Kidney epithelial cell (primary cell): Measurements from ENCODE around the gene MAP4K4. TPM values are rescaled to one million over a fixed set of nuclear protein-coding genes. Genes with fewer than 3 reads are reported as not detected.

Experiments used
- DNase-seq: peaks from one replicate; pipeline ENCODE4 v3.0.0-alpha.2; 2010; ENCODE audit warnings: low read depth
- H3K27me3 ChIP-seq: 2 replicates; pipeline ENCODE4 v1.6.0; 2011; ENCODE audit warnings: low read length; ENCODE audit not compliant: control insufficient read depth, insufficient read depth
- H3K36me3 ChIP-seq: 2 replicates; pipeline ENCODE4 v1.5.1; 2011; ENCODE audit warnings: low read length; ENCODE audit not compliant: control insufficient read depth, insufficient read depth
- H3K4me3 ChIP-seq: 2 replicates; pipeline ENCODE4 v1.5.1; 2011; ENCODE audit warnings: low read depth, mild to moderate bottlenecking, control low read depth, low read length
- total RNA-seq: library from RNA; depleted of rRNA; stranded (reverse); fragments of >200 nt; gene quantifications from 2 replicates; pipeline ENCODE4 v1.2.3, GENCODE V29; 2015
- TF ChIP-seq, protein P1 (sequence below): IDR thresholded peaks from 2 replicates; pipeline ENCODE4 v1.5.1; 2011; ENCODE audit warnings: mild to moderate bottlenecking, moderate library complexity, low read length, control low read depth, inconsistent platforms; ENCODE audit not compliant: insufficient read depth, poor library complexity, severe bottlenecking

MAP4K4 gene
- total RNA-seq, 1 donor from 2014 or later = 134 TPM

DNA sequence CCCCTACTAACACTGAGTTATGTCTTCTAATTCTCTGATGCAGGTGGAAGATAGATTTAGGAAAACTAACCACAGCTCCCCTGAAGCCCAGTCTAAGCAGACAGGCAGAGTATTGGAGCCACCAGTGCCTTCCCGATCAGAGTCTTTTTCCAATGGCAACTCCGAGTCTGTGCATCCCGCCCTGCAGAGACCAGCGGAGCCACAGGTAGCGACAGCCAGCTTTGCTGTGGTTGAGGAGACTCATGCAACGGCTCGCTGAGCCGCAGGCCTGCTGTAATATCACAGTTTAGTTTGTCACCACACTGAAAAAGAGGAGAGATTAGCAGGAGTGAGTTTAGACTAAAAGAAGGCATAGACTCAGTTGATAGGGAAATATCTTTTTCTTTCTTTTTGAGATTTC is 163.3 kb downstream of the MAP4K4 start:
- TF ChIP-seq, protein P1, sequence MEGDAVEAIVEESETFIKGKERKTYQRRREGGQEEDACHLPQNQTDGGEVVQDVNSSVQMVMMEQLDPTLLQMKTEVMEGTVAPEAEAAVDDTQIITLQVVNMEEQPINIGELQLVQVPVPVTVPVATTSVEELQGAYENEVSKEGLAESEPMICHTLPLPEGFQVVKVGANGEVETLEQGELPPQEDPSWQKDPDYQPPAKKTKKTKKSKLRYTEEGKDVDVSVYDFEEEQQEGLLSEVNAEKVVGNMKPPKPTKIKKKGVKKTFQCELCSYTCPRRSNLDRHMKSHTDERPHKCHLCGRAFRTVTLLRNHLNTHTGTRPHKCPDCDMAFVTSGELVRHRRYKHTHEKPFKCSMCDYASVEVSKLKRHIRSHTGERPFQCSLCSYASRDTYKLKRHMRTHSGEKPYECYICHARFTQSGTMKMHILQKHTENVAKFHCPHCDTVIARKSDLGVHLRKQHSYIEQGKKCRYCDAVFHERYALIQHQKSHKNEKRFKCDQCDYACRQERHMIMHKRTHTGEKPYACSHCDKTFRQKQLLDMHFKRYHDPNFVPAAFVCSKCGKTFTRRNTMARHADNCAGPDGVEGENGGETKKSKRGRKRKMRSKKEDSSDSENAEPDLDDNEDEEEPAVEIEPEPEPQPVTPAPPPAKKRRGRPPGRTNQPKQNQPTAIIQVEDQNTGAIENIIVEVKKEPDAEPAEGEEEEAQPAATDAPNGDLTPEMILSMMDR = no peak
- no peak for DNase-seq
- Histone ChIP-seq H3K4me3 (no peak overlapping the region), H3K36me3 (peaks cover 1% of the 10 kb centered on the region), H3K27me3 (no peaks in the 10 kb centered on the region)

GRCh38 chr2:101861382-101861781 is 163.9 kb downstream of the MAP4K4 start:
- Histone ChIP-seq H3K27me3 (no peaks in the 10 kb centered on the region), H3K36me3 (peaks cover 1% of the 10 kb centered on the region), H3K4me3 (no peak overlapping the region)
- no peak for DNase-seq
- TF ChIP-seq, protein P1 = no peak

- no peak overlapping the region for H3K4me3 ChIP-seq
- no peak for DNase-seq
- TF ChIP-seq, protein P1 = no peak
- H3K27me3 ChIP-seq = no peaks in the 10 kb centered on the region
- H3K36me3 ChIP-seq = peaks cover 5% of the 10 kb centered on the region
Measured at GRCh38 chr2:101863534-101863933, 166.0 kb downstream of the MAP4K4 start.

DNA sequence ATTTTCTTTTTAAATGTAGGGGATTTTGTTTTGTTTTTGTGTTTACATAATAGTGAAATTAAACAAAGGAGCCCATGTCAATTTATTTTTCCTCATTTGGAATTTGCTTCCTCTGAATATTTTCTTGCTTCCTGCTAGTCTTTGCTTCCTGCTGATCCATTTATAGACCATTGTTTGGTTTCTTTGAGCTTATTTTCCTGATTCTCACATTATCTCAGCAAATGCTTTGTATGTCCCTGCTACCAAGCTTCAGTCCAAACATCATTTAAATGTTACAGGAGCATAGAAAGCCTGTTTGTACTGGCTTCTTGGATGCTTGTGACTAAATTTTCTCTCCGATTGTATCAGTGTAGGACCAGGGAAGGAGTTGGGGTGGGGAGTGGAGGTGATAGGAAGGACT is 166.9 kb downstream of the MAP4K4 start:
- no peak overlapping the region for H3K4me3 ChIP-seq
- no peaks in the 10 kb centered on the region for H3K27me3 ChIP-seq
- TF ChIP-seq, protein P1 = no peak
- DNase-seq = no peak
- H3K36me3 ChIP-seq = peaks cover 5% of the 10 kb centered on the region

DNA sequence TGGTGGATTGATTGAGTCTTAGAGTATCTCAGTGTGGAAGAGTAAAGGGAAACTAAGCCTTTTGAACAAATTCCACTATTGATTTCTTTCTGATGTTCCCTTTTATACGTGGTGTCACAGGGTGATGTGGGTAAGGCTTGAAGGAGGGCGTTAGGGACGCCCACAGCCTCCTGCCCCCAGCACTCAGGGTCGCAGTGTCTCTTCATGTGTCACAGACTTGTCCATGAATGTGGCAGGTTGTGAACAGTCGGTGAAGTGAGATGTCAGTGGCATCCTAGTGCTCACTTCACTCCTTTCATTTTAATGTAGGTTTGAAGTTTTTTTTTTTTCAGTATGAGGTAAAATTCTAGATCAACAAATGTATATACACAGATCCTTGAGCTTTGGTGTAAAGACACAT is 171.0 kb downstream of the MAP4K4 start:
- Histone ChIP-seq H3K36me3 (peaks cover 10% of the 10 kb centered on the region), H3K4me3 (no peak overlapping the region), H3K27me3 (no peaks in the 10 kb centered on the region)
- no peak for DNase-seq
- TF ChIP-seq, protein P1 = no peak

DNA sequence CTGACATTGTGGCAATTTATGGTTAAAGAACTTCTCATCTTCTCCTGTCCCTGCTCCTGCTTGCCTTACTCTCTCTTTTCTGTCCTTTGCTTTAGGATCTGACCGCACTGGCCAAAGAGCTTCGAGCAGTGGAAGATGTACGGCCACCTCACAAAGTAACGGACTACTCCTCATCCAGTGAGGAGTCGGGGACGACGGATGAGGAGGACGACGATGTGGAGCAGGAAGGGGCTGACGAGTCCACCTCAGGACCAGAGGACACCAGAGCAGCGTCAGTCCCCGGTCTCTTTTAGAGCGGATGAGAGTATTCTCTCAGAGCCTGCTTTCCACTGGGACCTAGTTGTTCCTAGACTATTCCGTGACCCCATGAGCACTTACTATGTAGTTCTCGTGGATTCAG is 172.0 kb downstream of the MAP4K4 start:
- TF ChIP-seq, protein P1 = no peak
- Histone ChIP-seq H3K27me3 (no peaks in the 10 kb centered on the region), H3K36me3 (peaks cover 10% of the 10 kb centered on the region), H3K4me3 (no peak overlapping the region)
- no peak for DNase-seq
